ENCODE measurements around the gene COMT.

Gene COMT

GRCh38 chr22:19959043-19959586 is 17.5 kb downstream of the COMT start:
- no peak for DNase-seq

GRCh38 chr22:19959587-19960490 is 18.3 kb downstream of the COMT start:
- DNase-seq, result no peak

- DNase-seq, result no peak
Measured at GRCh38 chr22:19960491-19961200, 19.1 kb downstream of the COMT start.

GRCh38 chr22:19961201-19961580 is 19.6 kb downstream of the COMT start:
- DNase-seq, result no peak

- no peak for DNase-seq
Measured at GRCh38 chr22:19961868-19962245, 20.3 kb downstream of the COMT start.

GRCh38 chr22:19962246-19962908 is 20.8 kb downstream of the COMT start:
- DNase-seq, result peak; percentile 72

- DNase-seq, result peak in 1 of 2 donors; percentile 61
Measured at GRCh38 chr22:19962909-19963806, 21.6 kb downstream of the COMT start.

- DNase-seq, result no peak
Measured at GRCh38 chr22:19963863-19964642, 22.5 kb downstream of the COMT start.

GRCh38 chr22:19964701-19965386 is 23.3 kb downstream of the COMT start:
- no peak for DNase-seq

GRCh38 chr22:19965771-19966709 is 24.5 kb downstream of the COMT start:
- DNase-seq, result no peak

GRCh38 chr22:19966908-19967750 is 25.6 kb downstream of the COMT start:
- DNase-seq, result no peak

- no peak for DNase-seq
Measured at GRCh38 chr22:19967850-19968449, 26.4 kb downstream of the COMT start.

- no peak for DNase-seq
Measured at GRCh38 chr22:19968450-19968891, 26.9 kb downstream of the COMT start.

- DNase-seq, result no peak
Measured at GRCh38 chr22:19969141-19969928, 27.8 kb downstream of the COMT start.

GRCh38 chr22:19970031-19970478 is 28.5 kb downstream of the COMT start:
- no peak for DNase-seq

GRCh38 chr22:19970479-19971275 is 29.1 kb downstream of the COMT start:
- DNase-seq, result peak; percentile 84 to 85

Measured in stimulated activated CD4-positive, alpha-beta T cell treated with anti-CD3 and anti-CD28 coated beads, Interleukin-2, amount 100 ng/mL, for 24 hours (primary cell).